Measurements from ENCODE around the gene SEPTIN7. TPM values are rescaled to one million over a fixed set of nuclear protein-coding genes. Genes with fewer than 3 reads are reported as not detected.
"Not testable (repeated sequence)": the region's sequence is repeated elsewhere in the genome, so short reads cannot be mapped to it uniquely, and the experiment has no call there.

Gene SEPTIN7
- 174 and 175 TPM in 2 replicates for total RNA-seq
- long read RNA-seq, full-length matches to known transcripts, result 315 of 401 reads
- long read RNA-seq, partial matches to known transcripts, result 43 of 401 reads
- long read RNA-seq, other reads (novel, unspliced or antisense), result 43 of 401 reads

DNA sequence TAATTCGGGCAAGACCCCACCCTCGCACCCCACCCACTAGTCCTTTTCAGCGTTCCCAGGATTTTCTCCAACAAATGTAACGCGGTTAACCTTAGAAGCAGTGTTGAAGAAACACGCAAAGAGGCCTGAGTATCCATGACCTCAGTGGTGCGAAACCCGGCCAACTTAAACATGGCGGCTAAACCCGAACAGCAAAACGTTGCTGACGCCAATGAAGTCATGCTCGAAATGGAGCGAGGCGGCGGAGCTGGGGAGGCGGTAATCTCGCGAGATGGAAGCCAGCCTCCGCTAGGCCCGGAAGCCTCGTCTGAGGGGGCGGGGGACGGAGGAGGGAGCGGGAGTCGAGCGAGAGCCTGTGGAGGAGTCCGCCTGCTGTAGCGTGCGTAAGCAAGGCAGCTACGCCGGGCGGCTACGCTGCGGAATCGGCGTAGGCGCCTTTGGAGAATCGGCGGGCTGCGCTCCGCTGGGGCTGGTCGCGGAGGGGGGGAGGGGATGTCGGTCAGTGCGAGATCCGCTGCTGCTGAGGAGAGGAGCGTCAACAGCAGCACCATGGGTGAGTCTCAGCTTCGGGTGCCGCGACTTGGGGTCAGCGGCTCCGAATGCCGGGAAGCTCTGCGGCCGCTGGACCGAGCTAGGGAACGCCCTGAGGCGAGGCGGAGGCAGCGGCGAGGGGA is at the start of gene SEPTIN7:
Gene SEPTIN7 (plus strand): TSS at position 340 of the 674 bp plus-strand sequence. CDS start 153 bp downstream, at position 493.
- Mint-ChIP-seq H3K36me3 (ENCODE audit: insufficient read depth) (no peaks in the 10 kb centered on the region), H3K4me1 (ENCODE audit: low read depth) (peaks cover 25% of the 10 kb centered on the region), H3K4me3 (ENCODE audit: low read depth) (peak within 1 kb of the TSS; percentile 95), H3K9me3 (ENCODE audit: low read depth) (no peaks in the 10 kb centered on the region), H3K27me3 (no peaks in the 10 kb centered on the region), H3K27ac (peak within 1 kb of the TSS; percentile 100)
- DNase-seq (ENCODE audit: low spot score, unreplicated experiment), result peak; percentile 98
- TF ChIP-seq, protein P1, sequence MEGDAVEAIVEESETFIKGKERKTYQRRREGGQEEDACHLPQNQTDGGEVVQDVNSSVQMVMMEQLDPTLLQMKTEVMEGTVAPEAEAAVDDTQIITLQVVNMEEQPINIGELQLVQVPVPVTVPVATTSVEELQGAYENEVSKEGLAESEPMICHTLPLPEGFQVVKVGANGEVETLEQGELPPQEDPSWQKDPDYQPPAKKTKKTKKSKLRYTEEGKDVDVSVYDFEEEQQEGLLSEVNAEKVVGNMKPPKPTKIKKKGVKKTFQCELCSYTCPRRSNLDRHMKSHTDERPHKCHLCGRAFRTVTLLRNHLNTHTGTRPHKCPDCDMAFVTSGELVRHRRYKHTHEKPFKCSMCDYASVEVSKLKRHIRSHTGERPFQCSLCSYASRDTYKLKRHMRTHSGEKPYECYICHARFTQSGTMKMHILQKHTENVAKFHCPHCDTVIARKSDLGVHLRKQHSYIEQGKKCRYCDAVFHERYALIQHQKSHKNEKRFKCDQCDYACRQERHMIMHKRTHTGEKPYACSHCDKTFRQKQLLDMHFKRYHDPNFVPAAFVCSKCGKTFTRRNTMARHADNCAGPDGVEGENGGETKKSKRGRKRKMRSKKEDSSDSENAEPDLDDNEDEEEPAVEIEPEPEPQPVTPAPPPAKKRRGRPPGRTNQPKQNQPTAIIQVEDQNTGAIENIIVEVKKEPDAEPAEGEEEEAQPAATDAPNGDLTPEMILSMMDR (IDR thresholded peaks at IDR 0.05; ENCODE audit: unreplicated experiment), result no peak

DNA sequence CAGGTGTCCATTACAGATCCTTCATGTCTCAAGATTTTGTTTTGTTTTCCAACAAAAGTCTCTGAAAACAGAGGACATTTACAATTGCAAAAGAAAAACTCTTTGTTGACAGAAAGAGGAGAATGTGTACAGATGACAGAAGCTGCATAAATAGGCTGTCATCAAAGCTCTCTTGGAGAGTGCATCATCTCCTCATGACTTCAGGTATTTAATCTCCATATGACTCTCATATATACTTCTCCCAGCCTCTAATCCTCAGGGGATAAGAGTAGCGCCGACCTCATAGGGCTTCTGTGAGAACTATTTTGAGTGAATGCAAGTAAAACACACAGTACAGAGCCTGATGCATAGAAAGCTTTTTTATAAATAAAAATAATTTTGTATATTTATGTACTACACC is 48.1 kb upstream of the SEPTIN7 start:
- Mint-ChIP-seq H3K4me3 (ENCODE audit: low read depth) (no peak overlapping the region), H3K4me1 (ENCODE audit: low read depth) (peaks cover 19% of the 10 kb centered on the region), H3K27ac (no peak overlapping the region), H3K27me3 (no peaks in the 10 kb centered on the region), H3K36me3 (ENCODE audit: insufficient read depth) (no peaks in the 10 kb centered on the region), H3K9me3 (ENCODE audit: low read depth) (no peaks in the 10 kb centered on the region)
- no peak for DNase-seq (ENCODE audit: low spot score, unreplicated experiment)
- TF ChIP-seq, protein P1 (IDR thresholded peaks at IDR 0.05; ENCODE audit: unreplicated experiment), result no peak

DNA sequence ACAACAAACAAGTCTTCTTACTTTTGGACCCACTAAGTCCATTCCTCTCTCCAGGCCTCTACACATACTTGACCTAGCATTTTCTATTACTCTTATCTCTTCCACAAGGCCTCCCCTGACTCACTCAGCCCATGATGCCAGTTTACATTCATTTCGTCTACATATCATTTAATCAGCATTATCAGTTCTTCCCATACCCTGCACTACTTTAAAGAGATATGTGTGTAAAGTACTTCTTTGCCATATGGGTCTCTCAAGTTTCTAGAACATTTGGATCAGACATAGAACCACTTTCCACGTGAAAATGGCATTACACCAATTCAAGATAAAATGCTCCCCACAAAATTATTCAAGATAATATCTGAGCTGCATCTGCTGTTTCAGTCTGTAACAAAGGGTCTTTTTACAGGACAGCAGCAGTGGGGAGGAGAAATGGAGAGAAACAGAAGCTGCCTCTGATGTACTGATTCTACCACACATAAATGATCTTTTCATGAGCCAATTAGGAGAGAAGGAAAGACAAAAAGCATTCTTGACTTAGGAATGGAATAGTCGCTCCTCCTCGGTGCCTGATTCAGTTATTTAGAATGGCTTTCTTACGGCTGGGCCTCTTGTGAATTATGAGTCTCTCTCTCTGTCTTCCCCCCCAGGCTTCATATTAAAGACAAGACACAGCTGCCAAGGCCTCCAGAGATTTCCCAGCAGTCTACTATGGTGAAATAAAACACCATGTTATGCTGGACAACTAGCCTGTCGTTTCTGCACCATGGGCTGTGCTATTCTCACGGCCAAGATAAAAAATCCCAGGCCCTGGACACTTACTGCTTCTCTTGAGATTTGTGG is 46.9 kb upstream of the SEPTIN7 start:
- Mint-ChIP-seq H3K4me1 (ENCODE audit: low read depth) (peaks cover 31% of the 10 kb centered on the region), H3K4me3 (ENCODE audit: low read depth) (no peak overlapping the region), H3K27ac (no peak overlapping the region), H3K27me3 (no peaks in the 10 kb centered on the region), H3K36me3 (ENCODE audit: insufficient read depth) (no peaks in the 10 kb centered on the region), H3K9me3 (ENCODE audit: low read depth) (no peaks in the 10 kb centered on the region)
- TF ChIP-seq, protein P1 (IDR thresholded peaks at IDR 0.05; ENCODE audit: unreplicated experiment), result no peak
- DNase-seq (ENCODE audit: low spot score, unreplicated experiment), result no peak

DNA sequence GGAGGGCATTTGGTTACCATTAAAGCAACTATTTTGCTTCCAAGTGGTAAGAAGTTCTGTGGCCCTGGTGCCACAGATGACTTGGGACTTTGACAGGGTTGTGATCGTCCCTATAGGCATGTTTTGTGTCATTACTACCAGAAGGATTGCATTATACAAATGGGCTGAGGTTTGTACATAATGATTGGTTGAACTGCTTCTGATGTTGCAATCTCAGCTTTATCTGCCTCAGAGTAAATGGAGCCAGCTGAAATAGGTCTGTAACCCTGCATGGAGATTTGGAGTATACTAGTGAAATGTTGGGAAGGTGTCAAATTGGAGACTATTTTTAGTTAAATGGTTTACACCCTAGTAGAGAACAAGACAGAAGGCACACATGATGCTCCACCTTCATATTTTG is 46.1 kb upstream of the SEPTIN7 start:
- no peaks in the 10 kb centered on the region for H3K36me3 Mint-ChIP-seq (ENCODE audit: insufficient read depth)
- H3K27ac Mint-ChIP-seq, result no peak overlapping the region
- H3K9me3 Mint-ChIP-seq (ENCODE audit: low read depth), result no peaks in the 10 kb centered on the region
- no peak overlapping the region for H3K4me3 Mint-ChIP-seq (ENCODE audit: low read depth)
- H3K27me3 Mint-ChIP-seq, result no peaks in the 10 kb centered on the region
- peaks cover 31% of the 10 kb centered on the region for H3K4me1 Mint-ChIP-seq (ENCODE audit: low read depth)
- TF ChIP-seq, protein P1 (IDR thresholded peaks at IDR 0.05; ENCODE audit: unreplicated experiment), result no peak
- DNase-seq (ENCODE audit: low spot score, unreplicated experiment), result no peak

DNA sequence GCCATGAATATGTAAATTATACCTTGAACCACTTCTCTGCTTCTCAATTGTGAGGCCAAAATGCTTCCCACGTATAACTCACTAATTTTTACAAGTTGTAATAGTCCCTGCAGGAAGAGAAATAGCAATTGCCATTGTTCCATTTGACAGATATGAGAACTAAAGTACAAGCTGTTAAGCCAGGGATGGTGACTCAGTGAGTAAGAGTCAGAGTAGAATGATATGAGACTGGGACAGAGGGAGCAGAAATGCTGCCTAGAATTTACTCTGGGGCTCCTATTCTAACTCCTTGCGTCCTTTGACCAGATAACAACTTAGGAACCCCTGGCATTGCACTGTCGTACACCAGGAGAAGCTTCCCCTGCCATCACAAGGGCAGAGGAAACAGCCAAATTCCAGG is 45.1 kb upstream of the SEPTIN7 start:
- DNase-seq (ENCODE audit: low spot score, unreplicated experiment), result no peak
- TF ChIP-seq, protein P1 (IDR thresholded peaks at IDR 0.05; ENCODE audit: unreplicated experiment), result no peak
- Mint-ChIP-seq H3K27me3 (no peaks in the 10 kb centered on the region), H3K4me3 (ENCODE audit: low read depth) (no peak overlapping the region), H3K9me3 (ENCODE audit: low read depth) (no peaks in the 10 kb centered on the region), H3K4me1 (ENCODE audit: low read depth) (peaks cover 38% of the 10 kb centered on the region), H3K27ac (no peak overlapping the region), H3K36me3 (ENCODE audit: insufficient read depth) (no peaks in the 10 kb centered on the region)

DNA sequence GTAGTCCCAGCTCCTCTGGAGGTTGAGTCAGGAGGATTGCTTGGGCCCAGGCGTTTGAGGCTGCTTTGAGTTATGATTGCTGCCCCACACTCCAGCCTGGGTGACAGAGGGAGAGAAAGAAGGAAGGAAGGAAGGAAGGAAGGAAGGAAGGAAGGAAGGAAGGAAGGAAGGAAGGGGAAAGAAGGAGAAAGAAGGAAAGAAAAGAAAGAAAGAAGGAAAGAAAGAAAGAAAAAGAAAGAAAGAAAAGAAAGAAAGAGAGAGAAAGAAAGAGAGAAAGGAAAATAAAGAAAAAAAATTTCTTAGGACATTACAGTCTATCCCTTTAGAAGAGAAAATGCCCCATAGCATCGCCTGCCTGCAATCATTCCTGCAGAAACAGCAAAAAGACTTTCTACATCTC is 44.4 kb upstream of the SEPTIN7 start:
- not testable (repeated sequence) for H3K36me3 Mint-ChIP-seq (ENCODE audit: insufficient read depth); H3K27ac Mint-ChIP-seq; DNase-seq (ENCODE audit: low spot score, unreplicated experiment); H3K9me3 Mint-ChIP-seq (ENCODE audit: low read depth); H3K27me3 Mint-ChIP-seq; H3K4me3 Mint-ChIP-seq (ENCODE audit: low read depth)
- peaks cover 42% of the 10 kb centered on the region for H3K4me1 Mint-ChIP-seq (ENCODE audit: low read depth)

All from progenitor cell of endocrine pancreas (in vitro differentiated cells).